Mucosa of gallbladder (tissue), 1 donor: ENCODE results near the gene ACADL. TPM values are rescaled to one million over a fixed set of nuclear protein-coding genes. Genes with fewer than 3 reads are reported as not detected.
A peak's percentile ranks its signal among the peaks of the same experiment; 100 is the strongest.

Experiments used
- DNase-seq: peaks from one replicate; pipeline ENCODE4 v3.0.0-alpha.2; 2020; ENCODE audit warnings: low spot score
- total RNA-seq: library from RNA; stranded (reverse); gene quantifications from one replicate; pipeline ENCODE4 v1.2.1, GENCODE V29; 2021
- donor health status: DM: no; HTN: no; CAD: no.

Gene ACADL
- 3.8 TPM for total RNA-seq

GRCh38 chr2:210224941-210225672, at the start of gene ACADL:
TSS of gene ACADL (minus strand) at chr2:210225447. CDS start at chr2:210225263, 184 bp downstream.
- DNase-seq = peak; percentile 68

- no peak for DNase-seq
Measured at GRCh38 chr2:210271300-210271699, 46.1 kb upstream of the ACADL start.

GRCh38 chr2:210269148-210269547, 43.9 kb upstream of the ACADL start:
- DNase-seq = no peak

- DNase-seq = no peak
Measured at GRCh38 chr2:210268281-210268680, 43.0 kb upstream of the ACADL start.

GRCh38 chr2:210267698-210268097, 42.5 kb upstream of the ACADL start:
- no peak for DNase-seq

- DNase-seq = no peak
Measured at GRCh38 chr2:210264282-210264681, 39.0 kb upstream of the ACADL start.

GRCh38 chr2:210263841-210264240, 38.6 kb upstream of the ACADL start:
- no peak for DNase-seq

GRCh38 chr2:210262036-210262435, 36.8 kb upstream of the ACADL start:
- no peak for DNase-seq

GRCh38 chr2:210259687-210260086, 34.4 kb upstream of the ACADL start:
- DNase-seq = no peak

- no peak for DNase-seq
Measured at GRCh38 chr2:210252699-210253606, 27.7 kb upstream of the ACADL start.

- no peak for DNase-seq
Measured at GRCh38 chr2:210250622-210251021, 25.4 kb upstream of the ACADL start.

- DNase-seq = no peak
Measured at GRCh38 chr2:210233487-210233886, 8.2 kb upstream of the ACADL start.

- no peak for DNase-seq
Measured at GRCh38 chr2:210230984-210231383, 5.7 kb upstream of the ACADL start.

GRCh38 chr2:210230518-210230917, 5.3 kb upstream of the ACADL start:
- no peak for DNase-seq

GRCh38 chr2:210228586-210228985, 3.3 kb upstream of the ACADL start:
- DNase-seq = no peak

- no peak for DNase-seq
Measured at GRCh38 chr2:210227290-210228088, 2.2 kb upstream of the ACADL start.

GRCh38 chr2:210226223-210226622, 976 bp upstream of the ACADL start:
- no peak for DNase-seq

GRCh38 chr2:210224591-210224940, 681 bp downstream of the ACADL start:
- peak; percentile 58 for DNase-seq

GRCh38 chr2:210215120-210215519, 10.1 kb downstream of the ACADL start:
- no peak for DNase-seq

- no peak for DNase-seq
Measured at GRCh38 chr2:210210185-210210584, 15.1 kb downstream of the ACADL start.

GRCh38 chr2:210207929-210208328, 17.3 kb downstream of the ACADL start:
- no peak for DNase-seq

- no peak for DNase-seq
Measured at GRCh38 chr2:210203558-210203957, 21.7 kb downstream of the ACADL start.
